HG03439 (cell line): Measurements from ENCODE around the gene PAX6.

Source experiments
- ATAC-seq: cut with Tn5 transposase; IDR thresholded peaks from one replicate; pipeline ENCODE4 v1.9.1; 2021; ENCODE audit warnings: mild to moderate bottlenecking, moderate library complexity; ENCODE audit not compliant: unreplicated experiment

Gene PAX6

DNA sequence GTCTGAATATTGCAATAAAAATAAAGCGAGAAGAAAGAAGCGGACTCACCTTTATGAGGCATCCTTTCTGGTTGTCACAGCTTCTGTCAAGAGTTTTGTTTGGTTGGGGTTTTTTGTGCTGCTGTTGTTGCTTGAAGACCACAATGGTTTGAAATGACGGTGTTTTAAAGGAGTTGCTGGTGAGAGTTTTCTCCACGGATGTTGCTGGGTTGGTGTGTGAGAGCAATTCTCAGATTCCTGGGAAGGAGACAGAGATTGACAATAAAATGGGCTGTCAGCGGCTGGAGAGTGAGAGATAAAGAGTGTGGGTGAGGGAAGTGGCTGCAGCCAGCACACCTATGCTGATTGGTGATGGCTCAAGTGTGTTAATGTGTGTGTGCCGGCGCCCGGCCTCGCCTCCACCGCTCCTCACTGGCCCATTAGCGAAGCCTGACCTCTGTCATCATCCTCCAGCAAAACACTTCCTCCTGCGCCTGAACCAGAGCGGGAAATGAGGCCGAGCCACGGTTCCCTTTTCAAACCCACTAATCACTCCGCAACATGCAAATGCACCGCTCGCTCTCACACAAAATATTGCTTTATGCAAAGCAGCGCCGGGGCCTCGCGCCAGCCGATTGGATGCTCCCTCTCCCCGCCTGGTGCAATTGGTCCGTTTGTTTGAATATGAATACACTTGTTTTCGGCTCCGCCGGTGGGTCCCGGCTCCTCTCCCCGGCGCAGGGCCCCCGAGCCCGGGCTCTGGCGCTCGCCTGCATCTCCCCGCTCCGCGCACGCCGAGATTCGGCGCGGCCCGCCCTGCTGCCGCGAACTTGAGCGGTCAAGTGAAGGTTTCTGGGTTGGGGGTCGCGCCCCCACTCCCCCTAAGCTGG is at the start of gene PAX6:
TSS of gene PAX6 (minus strand) at position 544 of the 869 bp plus-strand sequence. CDS start 4,911 bp downstream, outside the sequence.
- no peak for ATAC-seq

DNA sequence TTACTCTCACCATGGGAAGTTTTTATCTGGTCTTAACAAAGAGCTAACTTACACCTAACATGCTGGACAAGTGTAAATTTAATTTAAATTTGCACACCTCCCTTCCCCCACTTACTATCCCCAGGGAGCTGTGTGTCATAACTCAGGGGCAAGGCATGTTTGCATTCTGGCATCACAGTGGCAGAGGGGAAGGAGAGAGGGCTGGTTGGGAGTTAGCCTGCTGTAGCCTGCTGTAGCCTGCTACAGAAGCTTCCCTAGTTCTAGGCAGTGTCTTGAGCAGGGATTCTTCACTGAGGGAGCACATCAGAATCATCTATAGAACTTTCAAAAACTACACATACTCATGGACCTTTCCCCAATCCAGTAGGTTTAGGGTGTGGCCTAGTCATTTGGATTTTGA is 49.3 kb upstream of the PAX6 start:
- ATAC-seq: no peak

DNA sequence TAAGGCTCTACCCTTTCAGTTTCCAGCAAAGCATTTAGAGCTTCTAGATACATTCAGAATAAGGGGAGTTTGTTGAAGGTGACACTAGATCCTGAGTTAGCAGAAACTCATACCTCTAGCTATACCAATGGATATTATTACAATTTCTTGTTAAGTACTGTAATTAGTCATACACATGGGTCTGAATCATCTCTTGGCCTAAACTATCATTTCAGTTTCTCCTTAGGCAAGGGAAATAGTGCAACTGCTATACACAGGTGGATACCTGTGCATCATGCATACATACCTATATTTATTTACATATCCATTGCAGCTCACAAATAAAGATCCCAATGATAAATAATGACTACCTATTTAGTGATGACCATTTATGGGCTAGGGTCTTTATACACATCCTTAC is 45.1 kb upstream of the PAX6 start:
- ATAC-seq: no peak

DNA sequence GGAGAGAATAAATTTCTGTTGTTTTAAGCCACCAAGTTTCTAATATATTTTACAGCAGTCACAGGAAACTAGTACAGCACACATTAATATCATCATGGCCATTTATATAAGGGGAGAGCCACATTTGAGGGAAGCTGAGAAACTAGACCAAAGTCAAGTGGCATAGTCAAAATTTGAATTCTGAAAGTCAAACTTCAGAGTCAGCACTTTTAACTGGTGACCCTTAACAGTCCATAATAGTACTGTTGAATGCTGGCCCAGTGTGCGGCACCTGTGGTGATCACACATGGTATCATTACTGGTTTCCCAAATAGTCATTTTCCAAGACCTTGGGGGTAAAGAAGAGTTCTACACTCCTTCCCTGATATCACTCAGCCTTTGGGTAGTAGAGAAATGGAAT is 44.3 kb upstream of the PAX6 start:
- no peak for ATAC-seq

DNA sequence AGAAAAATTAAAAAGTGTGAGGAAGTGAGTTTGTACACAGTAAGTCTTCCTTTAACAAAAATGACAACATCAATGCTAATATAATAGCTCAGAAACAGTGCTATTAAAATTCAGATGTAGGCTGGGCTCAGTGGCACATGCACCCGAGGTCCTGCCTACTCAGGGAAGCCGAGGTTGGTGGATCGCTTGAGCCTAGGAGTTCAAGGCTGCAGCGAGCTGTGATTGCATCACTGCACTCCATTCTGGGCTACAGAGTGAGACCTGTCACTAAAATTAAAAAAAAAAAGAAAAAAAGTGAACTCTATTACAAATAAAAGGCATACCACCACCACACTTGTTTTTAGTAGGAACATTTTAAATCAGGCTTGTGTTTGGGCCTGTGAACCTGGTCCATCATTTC is 39.2 kb upstream of the PAX6 start:
- ATAC-seq: no peak

DNA sequence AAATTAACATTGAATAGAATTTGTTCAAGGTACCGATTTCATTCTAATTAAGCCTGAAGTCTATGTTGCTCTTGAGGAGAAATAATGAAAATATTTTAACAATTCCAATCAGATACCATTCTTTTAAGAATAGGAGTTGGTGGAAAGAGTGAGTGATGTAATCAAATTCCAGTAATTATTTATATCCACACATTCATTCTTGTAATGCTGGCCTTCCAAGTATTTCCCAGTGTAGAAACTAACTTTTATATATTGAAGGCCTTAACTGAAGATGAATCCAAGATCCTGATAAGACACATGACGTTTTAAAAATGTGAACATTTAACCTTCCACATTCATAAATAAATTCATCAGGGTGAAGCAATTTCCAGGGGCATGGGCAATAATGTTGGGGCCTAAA is 36.6 kb upstream of the PAX6 start:
- ATAC-seq: no peak

DNA sequence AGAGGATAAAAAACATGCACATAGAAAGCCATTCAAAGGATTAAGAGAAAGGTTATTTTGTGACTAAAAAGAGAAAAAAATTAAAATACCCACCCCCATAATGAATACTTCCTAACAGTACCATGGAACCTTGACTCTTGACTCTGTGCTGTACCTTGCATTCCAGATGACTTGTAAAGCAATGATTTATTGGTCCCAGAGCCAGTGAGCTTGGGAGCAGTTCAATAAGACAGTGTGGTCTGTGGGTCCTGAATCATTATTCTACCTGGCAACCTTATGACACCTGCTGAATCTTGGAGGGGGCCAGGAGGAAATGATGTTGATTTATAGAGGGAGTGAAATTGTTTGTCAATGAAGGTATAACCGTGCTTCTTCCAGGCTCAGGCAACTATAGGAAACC is 34.2 kb upstream of the PAX6 start:
- no peak for ATAC-seq

DNA sequence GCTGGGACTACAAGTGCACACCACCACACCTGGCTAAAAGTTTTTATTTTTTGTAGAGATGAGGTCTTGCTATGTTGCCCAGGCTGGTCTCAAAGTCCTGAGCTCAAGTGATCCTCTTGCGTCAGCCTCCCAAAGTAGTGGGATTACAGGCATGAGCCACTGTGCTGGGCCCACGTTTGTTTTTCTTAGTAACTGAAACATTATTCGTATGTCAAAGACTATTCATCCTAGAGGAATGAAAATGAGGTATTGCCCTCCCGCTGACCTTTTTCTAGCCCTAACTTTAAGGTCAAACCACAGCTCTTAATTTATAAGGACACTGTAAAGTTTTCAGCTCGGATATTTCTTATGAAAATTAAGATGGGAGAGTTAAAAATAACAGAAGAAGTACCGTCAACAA is 33.2 kb upstream of the PAX6 start:
- no peak for ATAC-seq

DNA sequence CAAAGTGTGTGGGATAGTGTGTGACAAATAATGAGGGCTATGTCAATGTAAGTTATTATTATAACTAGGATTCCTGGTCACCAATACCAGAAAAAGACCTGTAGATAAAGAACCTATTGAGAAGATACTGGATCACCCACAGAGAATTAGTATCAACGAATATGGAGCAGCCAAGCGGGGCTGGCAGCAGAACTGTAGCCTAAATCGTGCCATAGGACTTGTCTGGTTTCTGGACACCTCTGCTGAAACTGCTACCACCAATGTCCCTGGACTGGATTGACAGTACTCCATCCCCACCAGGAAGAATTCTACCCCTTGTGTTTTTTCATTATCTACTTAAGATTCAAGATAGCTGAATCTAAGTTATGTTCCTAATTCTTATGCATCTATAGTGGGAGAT is 30.3 kb upstream of the PAX6 start:
- ATAC-seq: no peak

DNA sequence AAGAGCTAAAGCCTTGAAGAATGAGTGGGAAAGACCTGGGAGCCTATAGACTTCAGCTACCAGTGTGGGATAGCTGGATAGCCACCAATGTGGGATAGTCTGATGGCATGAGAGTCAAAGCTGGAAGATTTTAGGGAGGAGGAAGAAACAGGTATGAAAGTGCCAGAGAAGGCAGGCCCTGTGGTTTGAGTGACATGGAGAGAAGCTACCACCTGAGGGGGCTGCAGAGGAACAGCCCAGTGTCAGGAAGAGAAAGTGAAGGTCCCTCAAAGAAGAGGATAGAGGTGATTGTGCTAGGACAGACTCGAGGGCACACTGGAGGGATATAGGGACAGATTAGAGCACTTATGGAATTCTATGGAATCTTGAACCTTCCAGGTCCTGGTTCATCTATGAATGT is 23.1 kb upstream of the PAX6 start:
- ATAC-seq: no peak

DNA sequence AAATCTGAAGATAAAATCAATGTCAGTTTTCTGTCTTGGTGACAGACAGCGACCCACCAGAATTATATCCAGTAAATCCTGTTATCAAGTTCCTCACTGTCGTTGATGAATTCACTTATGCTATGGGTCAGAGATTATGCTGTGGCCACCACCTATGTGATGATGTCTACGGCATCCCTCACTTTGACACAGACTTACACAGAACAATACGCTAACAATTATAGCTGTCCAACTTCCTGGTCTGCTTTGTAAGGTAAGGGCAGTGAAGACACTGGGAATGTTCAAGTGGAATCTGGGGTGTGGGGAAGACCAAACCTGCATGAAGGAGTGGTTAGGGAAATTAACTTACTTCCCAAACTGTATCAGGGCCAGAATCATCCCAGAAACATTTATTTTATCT is 19.3 kb upstream of the PAX6 start:
- ATAC-seq: no peak

DNA sequence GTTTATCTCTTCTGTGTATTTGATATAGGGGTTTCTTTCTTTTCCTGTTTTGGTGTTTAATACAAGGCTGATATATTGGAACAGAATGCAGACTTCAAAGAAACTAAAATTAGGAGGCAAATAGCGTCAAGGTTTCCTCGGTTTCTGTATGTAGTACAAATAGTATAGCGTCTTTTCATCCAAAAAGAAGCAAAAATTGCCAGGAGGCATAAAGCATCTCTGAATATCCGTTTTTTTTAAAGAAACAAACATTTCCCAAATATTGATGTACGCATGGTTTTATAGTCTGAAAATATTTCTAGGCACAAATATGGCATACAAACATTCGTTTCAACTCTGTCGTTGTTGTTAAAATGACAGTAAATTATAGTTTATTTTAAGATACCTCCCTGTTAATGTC is 17.1 kb upstream of the PAX6 start:
- ATAC-seq: no peak

DNA sequence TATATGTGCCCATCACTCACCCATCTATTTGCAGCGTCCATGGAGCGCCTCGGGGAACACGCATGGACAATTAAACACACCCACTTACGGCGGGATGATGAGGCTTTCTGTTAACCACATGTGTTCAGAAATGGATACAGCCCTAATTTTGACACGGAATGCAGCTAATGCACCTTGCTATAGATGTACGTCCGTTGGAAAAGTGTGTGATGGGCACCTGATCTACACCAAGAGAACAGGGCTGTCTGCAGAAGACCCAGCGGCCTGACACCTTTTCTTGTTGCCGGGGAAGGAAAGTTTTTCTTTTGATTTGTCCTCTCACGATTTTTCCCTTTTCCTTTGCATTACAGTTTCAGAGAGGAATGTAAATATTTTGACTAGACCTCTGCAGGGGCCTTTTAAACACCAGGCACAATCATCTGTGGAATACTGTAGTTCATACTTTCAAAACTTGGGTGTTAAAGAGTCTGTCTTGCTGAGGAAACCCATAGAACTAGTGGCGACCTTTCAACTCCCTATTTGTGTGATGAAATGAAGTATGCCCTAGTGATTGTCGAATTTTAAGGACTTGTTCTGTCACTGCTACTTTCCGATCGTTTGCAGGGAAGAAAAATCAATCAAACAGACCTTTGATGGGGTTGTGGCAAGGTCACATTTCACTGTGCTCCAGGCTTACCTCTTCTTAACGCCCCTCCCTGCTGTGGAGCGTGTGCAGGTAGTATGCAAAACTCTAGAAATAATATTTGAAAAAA is 16.5 kb upstream of the PAX6 start:
- ATAC-seq: no peak

DNA sequence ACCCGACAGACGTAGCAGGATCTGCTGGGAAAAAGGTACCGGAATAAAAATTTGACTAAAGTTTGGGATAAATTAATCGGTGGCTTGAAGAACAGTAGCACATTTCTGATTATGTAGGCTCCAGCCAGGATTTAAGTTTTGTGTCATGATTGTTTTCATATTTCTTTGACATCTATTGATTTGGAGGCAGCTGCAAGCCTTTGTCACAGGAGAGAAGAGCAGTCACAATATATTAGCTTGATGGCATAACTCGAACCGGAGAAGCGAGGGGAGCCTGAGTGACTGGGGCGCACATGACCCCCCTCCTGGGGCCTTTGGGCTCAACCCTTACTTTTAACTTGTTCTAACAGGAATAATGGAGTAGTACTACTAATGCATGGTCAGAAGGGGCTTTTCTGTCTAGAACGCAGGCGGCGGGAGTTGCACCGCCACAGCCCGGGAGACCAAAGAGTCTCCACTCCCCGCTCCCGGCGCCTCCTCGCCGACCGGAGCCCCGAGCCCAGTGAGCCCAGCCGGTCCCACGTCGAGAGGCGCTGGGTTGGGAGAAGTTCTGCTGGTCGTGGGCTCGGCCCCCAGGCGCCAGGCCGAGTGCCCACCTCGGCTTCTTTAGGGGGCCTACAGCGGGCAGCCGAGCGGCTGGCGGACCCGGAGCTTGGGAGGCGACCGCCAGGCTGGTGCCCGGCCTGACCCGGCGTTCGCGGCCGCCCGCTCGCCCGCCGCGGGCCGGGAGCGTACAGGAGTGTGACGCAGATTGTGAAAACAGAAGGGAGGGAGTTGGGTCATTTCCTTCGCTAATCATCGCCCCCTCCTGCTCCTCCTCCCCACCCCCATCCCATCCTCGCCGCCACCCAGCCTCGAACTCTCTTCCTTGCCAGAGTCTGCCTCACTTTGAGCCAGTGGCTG is 15.7 kb upstream of the PAX6 start:
- ATAC-seq: no peak

DNA sequence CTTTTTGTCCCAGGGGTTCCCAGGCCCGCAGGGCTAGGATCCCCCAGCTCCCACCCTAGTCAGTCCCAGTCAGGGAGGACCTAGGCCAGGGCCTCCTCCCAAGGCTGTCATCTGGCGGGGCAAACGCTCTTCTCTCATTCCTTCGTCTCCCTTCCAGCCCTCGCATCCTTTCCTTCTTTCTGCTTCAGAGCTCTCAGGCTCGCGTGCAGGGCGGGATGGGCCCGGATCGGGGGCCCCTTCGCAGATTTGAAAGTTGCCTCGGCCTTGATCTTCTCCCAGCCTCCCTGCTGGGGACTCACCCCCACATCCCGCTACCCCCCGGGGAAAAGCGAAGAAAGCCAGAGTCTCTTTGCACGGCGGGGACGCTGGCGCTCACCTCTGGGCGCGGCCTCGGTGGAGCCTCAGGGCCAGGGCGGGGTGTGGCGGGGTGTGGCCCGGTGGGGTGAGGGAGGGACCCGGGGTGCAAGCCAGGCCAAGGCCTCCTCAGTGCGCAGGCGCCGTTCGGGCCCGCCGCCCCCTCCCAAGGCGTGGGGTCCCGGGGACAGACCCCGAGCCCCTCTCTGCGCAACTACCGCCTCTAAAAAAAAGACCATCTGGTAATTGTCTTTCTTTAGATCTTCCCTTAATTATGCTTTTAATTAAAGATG is 14.8 kb upstream of the PAX6 start:
- ATAC-seq: no peak

DNA sequence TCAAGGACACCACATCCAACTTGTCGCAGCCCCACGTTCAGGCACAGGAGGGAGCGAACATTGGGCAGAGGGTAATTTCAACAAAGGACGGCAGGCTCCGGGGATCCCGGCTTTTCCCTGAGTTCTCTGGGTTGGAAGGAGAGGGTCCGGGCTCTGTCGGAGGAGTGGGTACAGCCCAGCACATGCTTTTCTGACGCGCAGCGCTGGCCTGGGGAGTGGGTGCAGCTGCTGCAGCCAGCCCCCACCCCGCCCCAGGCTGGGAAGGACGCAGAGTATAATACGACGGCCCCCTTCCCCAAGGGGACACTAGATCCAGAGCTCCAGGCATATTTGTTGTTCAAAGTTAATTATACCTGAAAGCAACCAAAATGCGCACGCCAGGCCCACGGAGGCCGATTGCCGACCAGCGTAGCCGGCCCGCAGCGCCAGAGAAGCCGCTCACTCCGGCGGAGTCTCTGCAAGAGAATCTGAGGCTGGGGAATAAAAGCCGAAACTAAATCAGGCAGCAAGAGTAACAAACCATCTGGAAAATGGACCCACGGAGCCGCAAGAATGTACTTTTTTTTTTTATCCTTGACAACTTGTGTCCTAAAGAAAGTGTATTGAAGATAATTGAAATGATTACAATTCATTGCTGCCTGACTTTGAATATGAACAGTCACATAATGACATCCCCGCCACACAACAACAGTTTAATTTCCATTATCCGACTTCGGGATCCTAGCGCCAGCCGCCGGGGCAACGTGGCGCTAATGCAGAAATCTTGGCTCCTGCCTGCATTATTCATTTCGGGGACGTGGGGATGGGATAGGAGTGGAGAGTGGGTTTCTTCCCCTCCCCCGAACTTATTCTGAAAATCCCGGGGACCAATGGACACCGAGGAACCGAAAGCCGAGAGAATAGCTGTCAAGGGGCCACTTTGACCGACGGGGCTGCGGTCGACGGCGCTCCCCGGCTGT is 14.0 kb upstream of the PAX6 start:
- no peak for ATAC-seq

DNA sequence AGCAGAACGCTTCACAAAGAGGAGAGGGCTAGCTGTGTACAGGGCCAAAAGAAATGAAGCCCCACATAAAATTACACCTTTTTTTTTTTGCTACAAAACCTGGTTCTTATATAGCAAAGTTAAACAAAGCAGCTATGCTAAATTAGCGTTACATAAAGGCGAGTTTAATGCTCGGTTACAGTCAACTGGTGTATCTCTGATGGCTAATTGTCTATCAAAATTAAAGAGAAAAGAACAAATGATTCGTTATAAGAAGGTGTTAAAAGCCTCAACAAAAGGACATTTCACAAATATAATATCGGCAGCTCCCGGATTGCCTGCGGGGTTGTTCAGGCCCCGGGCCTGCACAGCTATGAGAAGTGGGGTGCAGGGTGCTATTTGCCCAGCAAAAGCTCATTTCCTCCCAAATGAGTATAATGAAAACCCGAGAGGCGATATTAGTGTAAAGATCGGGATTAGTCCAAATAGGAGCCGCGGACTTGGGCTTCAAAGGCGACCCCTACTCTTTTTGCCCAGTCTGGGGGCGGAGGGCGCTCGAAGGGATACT is 13.3 kb upstream of the PAX6 start:
- no peak for ATAC-seq

DNA sequence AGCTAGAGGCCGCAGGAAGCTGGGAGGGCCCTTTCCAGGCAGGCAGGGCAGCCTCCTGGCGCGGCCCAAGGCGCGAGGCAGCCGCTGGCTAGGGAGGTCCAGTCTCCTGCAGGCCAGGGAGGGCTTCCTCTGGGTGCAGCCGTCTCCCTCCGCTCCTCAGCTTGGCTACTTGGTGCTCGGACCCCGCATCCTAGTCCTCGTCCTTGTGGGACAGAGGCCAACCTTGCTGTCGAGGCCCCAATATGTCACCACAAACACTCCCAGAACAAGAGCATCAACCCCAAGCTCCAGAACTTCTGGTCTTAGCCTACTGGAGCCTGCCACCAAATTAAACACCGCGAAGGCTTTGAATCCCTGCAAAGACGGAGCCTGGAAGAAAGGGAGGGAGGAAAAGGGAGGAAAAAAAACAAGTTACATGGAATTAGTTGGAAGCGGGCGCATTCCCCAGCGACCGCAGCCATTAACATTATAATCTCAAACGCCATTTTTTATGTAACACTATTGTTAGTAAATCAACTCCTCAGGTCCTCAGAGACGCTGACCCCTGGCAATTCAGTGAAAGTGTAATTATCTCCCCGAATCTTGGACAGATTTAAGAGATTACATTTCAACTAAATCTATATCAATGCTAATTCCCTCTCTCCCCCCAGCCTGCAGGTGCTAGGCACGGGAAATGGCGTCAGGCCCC is 12.7 kb upstream of the PAX6 start:
- no peak for ATAC-seq
